HEK293 (cell line): Measurements from ENCODE around the gene IMPACT.

ENCODE experiments used
- CTCF ChIA-PET: fragments of 350-600 bp; formaldehyde crosslinking; extraction: SDS; loops from one replicate; lab custom pipeline; 2021; ENCODE audit warnings: antibody characterized with exemption; lab: Yijun Ruan, JAX
- POLR2A ChIA-PET: fragments of 300-600 bp; formaldehyde crosslinking; extraction: SDS; loops from one replicate; lab custom pipeline; 2020; ENCODE audit warnings: antibody characterized with exemption, inconsistent platforms; lab: Yijun Ruan, JAX
- H3K27ac ChIP-seq: fragments of 200-500 bp; sonication (Bioruptor generic); 2 replicates; pipeline ENCODE4 v1.5.1; 2014; ENCODE audit warnings: low read depth, low read length, control low read depth, inconsistent platforms; ENCODE audit errors: extremely low read depth
- H3K36me3 ChIP-seq, 2 experiments: fragments of 200-500 bp in 1 of 2; sonication (Bioruptor generic) in 1 of 2; 1 replicate in 1 of 2; 2 replicates in 1 of 2; pipeline ENCODE4 v1.5.1; 2014 to 2017; ENCODE audit warnings: inconsistent platforms in 2 of 2, low read length in 2 of 2; ENCODE audit not compliant: control insufficient read depth in 2 of 2, insufficient read depth in 1 of 2
- H3K4me1 ChIP-seq: fragments of 200-500 bp; sonication (Bioruptor generic); 2 replicates; pipeline ENCODE4 v1.5.1; 2014; ENCODE audit warnings: mild to moderate bottlenecking, low read length, inconsistent platforms; ENCODE audit not compliant: control insufficient read depth, insufficient read depth
- H3K4me3 ChIP-seq: 2 replicates; pipeline ENCODE4 v1.5.1; 2011; ENCODE audit warnings: low read depth, mild to moderate bottlenecking, control low read depth, low read length, moderate library complexity
- H3K9me3 ChIP-seq: fragments of 200-500 bp; sonication (Bioruptor generic); 2 replicates; pipeline ENCODE4 v1.5.1; 2014; ENCODE audit warnings: low read depth, low read length, inconsistent platforms; ENCODE audit not compliant: control insufficient read depth, insufficient read depth
- ATF2 ChIP-seq: fragments of 450-650 bp; formaldehyde crosslinking; IDR thresholded peaks from 2 replicates; pipeline ENCODE4 v1.5.1; 2016; ENCODE audit warnings: missing biosample characterization, missing genetic modification characterization, low read depth
- CTCF ChIP-seq: fragments of 450-650 bp; formaldehyde crosslinking; IDR thresholded peaks from 2 replicates; pipeline ENCODE4 v1.5.1; 2016; ENCODE audit warnings: missing biosample characterization, missing genetic modification characterization
- SETDB1 ChIP-seq: IDR thresholded peaks from one replicate; pipeline ENCODE4 v1.6.1; 2017; ENCODE audit warnings: mild to moderate bottlenecking, low read length, moderate library complexity, mixed read lengths; ENCODE audit not compliant: insufficient read length
- SP7 ChIP-seq: fragments of 450-650 bp; formaldehyde crosslinking; IDR thresholded peaks from 2 replicates; pipeline ENCODE4 v1.5.1; 2016; ENCODE audit warnings: missing biosample characterization, missing genetic modification characterization
- TCF7L2 ChIP-seq: IDR thresholded peaks from 2 replicates; pipeline ENCODE4 v1.6.1; 2011; ENCODE audit warnings: low read depth, mild to moderate bottlenecking, inconsistent platforms, low read length, moderate library complexity, borderline replicate concordance
- ZNF155 ChIP-seq: fragments of 450-650 bp; formaldehyde crosslinking; IDR thresholded peaks from 2 replicates; pipeline ENCODE4 v1.5.1; 2016; ENCODE audit warnings: missing biosample characterization, missing genetic modification characterization
- ZNF16 ChIP-seq: fragments of 450-650 bp; formaldehyde crosslinking; IDR thresholded peaks from 2 replicates; pipeline ENCODE4 v1.5.1; 2016; ENCODE audit warnings: low read depth, missing biosample characterization, missing genetic modification characterization
- ZNF174 ChIP-seq: fragments of 450-650 bp; formaldehyde crosslinking; IDR thresholded peaks from 2 replicates; pipeline ENCODE4 v1.5.0; 2017; ENCODE audit warnings: missing biosample characterization, mild to moderate bottlenecking, missing genetic modification characterization
- ZNF175 ChIP-seq: fragments of 450-650 bp; formaldehyde crosslinking; IDR thresholded peaks from 2 replicates; pipeline ENCODE4 v1.5.1; 2016; ENCODE audit warnings: missing biosample characterization, missing genetic modification characterization
- ZNF211 ChIP-seq: fragments of 450-650 bp; formaldehyde crosslinking; IDR thresholded peaks from 2 replicates; pipeline ENCODE4 v1.5.1; 2016; ENCODE audit warnings: low read depth, missing biosample characterization, missing genetic modification characterization
- ZNF214 ChIP-seq: fragments of 450-650 bp; formaldehyde crosslinking; IDR thresholded peaks from 2 replicates; pipeline ENCODE4 v1.5.1; 2017; ENCODE audit warnings: missing biosample characterization, mild to moderate bottlenecking, missing genetic modification characterization, borderline replicate concordance
- ZNF404 ChIP-seq: fragments of 450-650 bp; formaldehyde crosslinking; IDR thresholded peaks from 2 replicates; pipeline ENCODE4 v1.5.1; 2017; ENCODE audit warnings: missing biosample characterization, missing genetic modification characterization
- ZNF449 ChIP-seq: fragments of 450-650 bp; formaldehyde crosslinking; IDR thresholded peaks from 2 replicates; pipeline ENCODE4 v1.5.1; 2017; ENCODE audit warnings: missing biosample characterization, mild to moderate bottlenecking, missing genetic modification characterization, moderate library complexity
- ZNF530 ChIP-seq: fragments of 450-650 bp; formaldehyde crosslinking; IDR thresholded peaks from 2 replicates; pipeline ENCODE4 v1.5.1; 2016; ENCODE audit warnings: low read depth, missing biosample characterization, missing genetic modification characterization
- ZNF580 ChIP-seq: fragments of 450-650 bp; formaldehyde crosslinking; IDR thresholded peaks from 2 replicates; pipeline ENCODE4 v1.5.1; 2016; ENCODE audit warnings: missing biosample characterization, missing genetic modification characterization
- ZNF596 ChIP-seq: fragments of 450-650 bp; IDR thresholded peaks from 2 replicates; pipeline ENCODE4 v1.5.0; 2018; ENCODE audit warnings: missing biosample characterization, mild to moderate bottlenecking, missing genetic modification characterization, moderate library complexity
- ZNF76 ChIP-seq: fragments of 450-650 bp; formaldehyde crosslinking; IDR thresholded peaks from 2 replicates; pipeline ENCODE4; 2016; ENCODE audit warnings: low read depth, missing biosample characterization, missing genetic modification characterization, borderline replicate concordance
- ZXDB ChIP-seq: fragments of 450-650 bp; formaldehyde crosslinking; IDR thresholded peaks from 2 replicates; pipeline ENCODE4 v1.5.1; 2016; ENCODE audit warnings: missing biosample characterization, missing genetic modification characterization

IMPACT gene

GRCh38 chr18:24400587-24400986, 25.9 kb upstream of the IMPACT start (continued):
- TF ChIP-seq ZNF76 (tag by site-specific recombination) = no peak
- peak; percentile 90 for TF ChIP-seq SP7 (tag by site-specific recombination)
- TF ChIP-seq ZNF175 (tag by site-specific recombination) = no peak
- TF ChIP-seq ATF2 (tag by site-specific recombination) = peak; percentile 64
- TF ChIP-seq TCF7L2 = peak; percentile 86

- H3K4me1 ChIP-seq = peaks cover 3% of the 10 kb centered on the region
- no peaks in the 10 kb centered on the region for H3K36me3 ChIP-seq
- no peak for TF ChIP-seq ZNF404 (tag by site-specific recombination)
- no peak for TF ChIP-seq ZNF214 (tag by site-specific recombination)
- TF ChIP-seq ZNF174 = no peak
- no peak for TF ChIP-seq ZNF530
- 0 out of 2 replicates have a peak, but pooled peaks have one; percentile 58 for TF ChIP-seq ZNF580 (tag by site-specific recombination)
- TF ChIP-seq ZXDB (tag by site-specific recombination) = no peak
- TF ChIP-seq ZNF596 (tag by site-specific recombination) = no peak
- TF ChIP-seq CTCF (tag by site-specific recombination) = peak; percentile 44; the same call in 1 of the 2 replicates
- H3K9me3 ChIP-seq = no peaks in the 10 kb centered on the region
- CTCF ChIA-PET = interaction anchor here (1.2 kb wide), 2 partner anchors 17 to 28 kb away, joined by 3 read pairs; no protein-coding TSS in a partner anchor
- H3K4me3 ChIP-seq = no peak overlapping the region
- POLR2A ChIA-PET = no interaction called here
- no peak overlapping the region for H3K27ac ChIP-seq
Measured at GRCh38 chr18:24402209-24402785, 24.2 kb upstream of the IMPACT start.

- POLR2A ChIA-PET = no interaction called here
Measured at GRCh38 chr18:24403076-24403475, 23.4 kb upstream of the IMPACT start.

More at GRCh38 chr18:24403076-24403475, 23.4 kb upstream of the IMPACT start:
- no peaks in the 10 kb centered on the region for H3K9me3 ChIP-seq
- no peak overlapping the region for H3K27ac ChIP-seq
- peak; percentile 92 for TF ChIP-seq ZNF449 (tag by site-specific recombination)
- no peak for TF ChIP-seq SETDB1
- TF ChIP-seq ZNF211 = no peak
- no peak for TF ChIP-seq ZNF155 (tag by site-specific recombination)
- no peak for TF ChIP-seq ZNF16
- no peak overlapping the region for H3K4me3 ChIP-seq
- CTCF ChIA-PET = interaction anchor here (0.8 to 1.4 kb wide), 3 partner anchors 11 to 227 kb away, joined by 4 to 5 read pairs (median 4); no protein-coding TSS in a partner anchor
- no peaks in the 10 kb centered on the region for H3K36me3 ChIP-seq
- peaks cover 2% of the 10 kb centered on the region for H3K4me1 ChIP-seq
